H1 (cell line): ENCODE measurements around the gene IL18R1.

Experiments
- CTCF ChIP-seq, 3 experiments: IDR thresholded peaks; 1 replicate in 2 of 3; 2 replicates in 1 of 3; pipeline versions ENCODE4 v1.5.1 to v1.6.1; 2011; ENCODE audit warnings: low read length in 3 of 3, mild to moderate bottlenecking in 3 of 3, inconsistent platforms in 2 of 3, low read depth in 1 of 3, moderate library complexity in 1 of 3; ENCODE audit not compliant: insufficient read depth in 1 of 3; ENCODE audit errors: control extremely low read depth in 1 of 3
- GTF2F1 ChIP-seq: IDR thresholded peaks from 2 replicates; pipeline ENCODE4 v1.6.1; 2012; ENCODE audit warnings: low read depth, low read length, improper control_type of control experiment, borderline replicate concordance
- POLR2AphosphoS5 ChIP-seq: IDR thresholded peaks from 2 replicates; pipeline ENCODE4 v1.6.1; 2011; ENCODE audit warnings: low read depth, low read length
- YY1 ChIP-seq: IDR thresholded peaks from 2 replicates; pipeline ENCODE4 v1.6.1; 2011; ENCODE audit warnings: low read depth, mild to moderate bottlenecking, low read length

- TF ChIP-seq GTF2F1 (no peak), POLR2AphosphoS5 (no peak), YY1 (no peak), CTCF (IDR thresholded peaks at IDR 0.05; ENCODE audit: control extremely low read depth in 1 of 3, insufficient read depth in 1 of 3, low read depth in 1 of 3, low read length in 3 of 3) (no peak)
Measured at GRCh38 chr2:102425441-102426132, 70.0 kb downstream of the IL18R1 start.
